Esophagus squamous epithelium (tissue), 5 donors: ENCODE data around the gene MN1. TPM values are rescaled to one million over a fixed set of nuclear protein-coding genes. Genes with fewer than 3 reads are reported as not detected.
A peak's percentile ranks its signal among the peaks of the same experiment; 100 is the strongest.

Source experiments
- DNase-seq: peaks from one replicate; lab custom pipeline; 2025; lab: John Stamatoyannopoulos, UW
- H3K27ac ChIP-seq, 4 donors: fragments of 200-600 bp; sonication (generic); one replicate each; pipeline ENCODE4 v1.5.1; 2016 to 2019; ENCODE audit warnings: mild to moderate bottlenecking in 1 of 4
- H3K27me3 ChIP-seq, 4 donors: fragments of 200-600 bp; sonication (generic); 1 replicate in 3 of 4; 2 replicates in 1 of 4; pipeline versions ENCODE4 v1.5.1 to v1.6.0; 2017 to 2021; ENCODE audit warnings: antibody characterized with exemption in 1 of 4
- H3K36me3 ChIP-seq, 3 donors: fragments of 200-600 bp; sonication (generic); one replicate each; pipeline ENCODE4 v1.5.1; 2016 to 2019
- H3K4me1 ChIP-seq, 3 donors: fragments of 200-600 bp; sonication (generic); one replicate each; pipeline ENCODE4 v1.5.1; 2017 to 2019
- H3K4me3 ChIP-seq, 4 donors: fragments of 200-600 bp; sonication (generic); 1 replicate in 3 of 4; 2 replicates in 1 of 4; pipeline ENCODE4 v1.5.1; 2016 to 2019; ENCODE audit warnings: mild to moderate bottlenecking in 2 of 4, moderate library complexity in 1 of 4
- H3K9me3 ChIP-seq, 3 donors: fragments of 200-600 bp; sonication (generic); one replicate each; pipeline ENCODE4 v1.5.1; 2016 to 2019
- CTCF ChIP-seq, 6 experiments: fragments of 450-650 bp in 4 of 6; fragments of 200-600 bp in 2 of 6; sonication (generic) in 2 of 6; IDR thresholded peaks; one replicate each; pipeline ENCODE4 v1.5.1; 2016 to 2019; ENCODE audit warnings: antibody characterized with exemption in 6 of 6, mild to moderate bottlenecking in 4 of 6, moderate library complexity in 4 of 6
- POLR2A ChIP-seq, 4 donors: fragments of 450-650 bp; IDR thresholded peaks; one replicate each; pipeline ENCODE4 v1.6.1; 2017; ENCODE audit warnings: antibody characterized with exemption in 4 of 4, mild to moderate bottlenecking in 4 of 4, moderate library complexity in 3 of 4
- WGBS, 2 donors: methylation state at CpG; one replicate each; pipeline ENCODE4 v1.1.5; 2018; 5-methylcytosine and 5-hydroxymethylcytosine counted together
- intact Hi-C: fragments of 100-400 bp; cut with DNase I; formaldehyde crosslinking; loops from one replicate; pipeline ENCODE4 v1.15.0; 2022
- total RNA-seq, 4 donors: library from RNA; depleted of rRNA; stranded (reverse); fragments of >200 nt; gene quantifications; one replicate each; pipeline ENCODE4 v1.1.0, GENCODE V29; 2016
- donor health status: DM: yes; HTN: yes; CAD: no.

The MN1 gene
- total RNA-seq, 4 donors from 2014 or later = 2.0 to 6.9 (median 3.1) TPM

- Histone ChIP-seq H3K4me1 (peaks cover 0 to 13% (median 3%) of the 10 kb centered on the region in 3 donors), H3K27ac (peak overlapping the region in 2 of 4 donors; percentile 15 to 34), H3K4me3 (no peak overlapping the region), H3K9me3 (no peaks in the 10 kb centered on the region), H3K27me3 (no peaks in the 10 kb centered on the region), H3K36me3 (peaks cover 0 to 54% (median 0%) of the 10 kb centered on the region in 3 donors)
- no peak for DNase-seq
- 69 to 81% methylated on average over 15 of the region's 15 CpGs for WGBS, 2 donors
- intact Hi-C loops = no loop called here
- no peak for TF ChIP-seq CTCF (IDR thresholded peaks at IDR 0.05)
- TF ChIP-seq POLR2A (IDR thresholded peaks at IDR 0.05) = no peak
Observed at GRCh38 chr22:27842669-27843431, 41.3 kb upstream of the MN1 start.

- no CpG with 5 or more reads among the region's 1 CpG for WGBS, 2 donors
Observed at GRCh38 chr22:27842201-27842600, 40.6 kb upstream of the MN1 start.

GRCh38 chr22:27840436-27840835 is 38.9 kb upstream of the MN1 start:
- no peak for DNase-seq
- Histone ChIP-seq H3K4me3 (no peak overlapping the region), H3K9me3 (no peaks in the 10 kb centered on the region), H3K36me3 (peaks cover 0 to 32% (median 0%) of the 10 kb centered on the region in 3 donors), H3K4me1 (peaks cover 0 to 22% (median 3%) of the 10 kb centered on the region in 3 donors), H3K27me3 (no peaks in the 10 kb centered on the region), H3K27ac (no peak overlapping the region)
- TF ChIP-seq POLR2A (IDR thresholded peaks at IDR 0.05) = no peak
- no peak for TF ChIP-seq CTCF (IDR thresholded peaks at IDR 0.05)
- 96 to 100% methylated on average over 4 to 5 of the region's 7 CpGs for WGBS, 2 donors
- intact Hi-C loops = no loop called here

More at GRCh38 chr22:27842201-27842600, 40.6 kb upstream of the MN1 start:
- Histone ChIP-seq H3K4me3 (no peak overlapping the region), H3K36me3 (peaks cover 0 to 48% (median 0%) of the 10 kb centered on the region in 3 donors), H3K27me3 (no peaks in the 10 kb centered on the region), H3K4me1 (peaks cover 0 to 13% (median 3%) of the 10 kb centered on the region in 3 donors), H3K27ac (no peak overlapping the region), H3K9me3 (no peaks in the 10 kb centered on the region)
- intact Hi-C loops = no loop called here
- no peak for DNase-seq
- TF ChIP-seq POLR2A (IDR thresholded peaks at IDR 0.05) = no peak
- no peak for TF ChIP-seq CTCF (IDR thresholded peaks at IDR 0.05)

- Histone ChIP-seq H3K27me3 (no peaks in the 10 kb centered on the region), H3K27ac (no peak overlapping the region), H3K9me3 (no peaks in the 10 kb centered on the region), H3K4me1 (peaks cover 0 to 22% (median 3%) of the 10 kb centered on the region in 3 donors), H3K36me3 (peaks cover 0 to 19% (median 0%) of the 10 kb centered on the region in 3 donors), H3K4me3 (no peak overlapping the region)
- WGBS, 2 donors = 89 to 94% methylated on average over 9 to 13 of the region's 13 CpGs
- no peak for TF ChIP-seq POLR2A (IDR thresholded peaks at IDR 0.05)
- no peak for TF ChIP-seq CTCF (IDR thresholded peaks at IDR 0.05)
- no peak for DNase-seq
- intact Hi-C loops = no loop called here
Observed at GRCh38 chr22:27839057-27839660, 37.6 kb upstream of the MN1 start.

GRCh38 chr22:27836181-27836580 is 34.6 kb upstream of the MN1 start:
- 47 to 55% methylated on average over 5 to 9 of the region's 10 CpGs for WGBS, 2 donors
- no peak overlapping the region for H3K27ac ChIP-seq
- no peak for DNase-seq
- peaks cover 0 to 9% (median 0%) of the 10 kb centered on the region in 3 donors for H3K4me1 ChIP-seq
- TF ChIP-seq CTCF (IDR thresholded peaks at IDR 0.05) (no peak), POLR2A (IDR thresholded peaks at IDR 0.05) (no peak)
- H3K4me3 ChIP-seq = no peak overlapping the region
- no peaks in the 10 kb centered on the region for H3K9me3 ChIP-seq
- peaks cover 0 to 10% (median 0%) of the 10 kb centered on the region in 3 donors for H3K36me3 ChIP-seq
- intact Hi-C loops = no loop called here
- H3K27me3 ChIP-seq = no peaks in the 10 kb centered on the region
